Stimulated activated CD8-positive, alpha-beta memory T cell treated with anti-CD3 and anti-CD28 coated beads, Interleukin-15, amount 100 ng/mL, for 24 hours (primary cell): ENCODE data around the gene PLSCR3.
A peak's percentile ranks its signal among the peaks of the same experiment; 100 is the strongest.

Experiments
- DNase-seq: peaks from one replicate; pipeline ENCODE4 v3.0.0-alpha.2; 2020; ENCODE audit warnings: low read depth

Gene PLSCR3

DNA sequence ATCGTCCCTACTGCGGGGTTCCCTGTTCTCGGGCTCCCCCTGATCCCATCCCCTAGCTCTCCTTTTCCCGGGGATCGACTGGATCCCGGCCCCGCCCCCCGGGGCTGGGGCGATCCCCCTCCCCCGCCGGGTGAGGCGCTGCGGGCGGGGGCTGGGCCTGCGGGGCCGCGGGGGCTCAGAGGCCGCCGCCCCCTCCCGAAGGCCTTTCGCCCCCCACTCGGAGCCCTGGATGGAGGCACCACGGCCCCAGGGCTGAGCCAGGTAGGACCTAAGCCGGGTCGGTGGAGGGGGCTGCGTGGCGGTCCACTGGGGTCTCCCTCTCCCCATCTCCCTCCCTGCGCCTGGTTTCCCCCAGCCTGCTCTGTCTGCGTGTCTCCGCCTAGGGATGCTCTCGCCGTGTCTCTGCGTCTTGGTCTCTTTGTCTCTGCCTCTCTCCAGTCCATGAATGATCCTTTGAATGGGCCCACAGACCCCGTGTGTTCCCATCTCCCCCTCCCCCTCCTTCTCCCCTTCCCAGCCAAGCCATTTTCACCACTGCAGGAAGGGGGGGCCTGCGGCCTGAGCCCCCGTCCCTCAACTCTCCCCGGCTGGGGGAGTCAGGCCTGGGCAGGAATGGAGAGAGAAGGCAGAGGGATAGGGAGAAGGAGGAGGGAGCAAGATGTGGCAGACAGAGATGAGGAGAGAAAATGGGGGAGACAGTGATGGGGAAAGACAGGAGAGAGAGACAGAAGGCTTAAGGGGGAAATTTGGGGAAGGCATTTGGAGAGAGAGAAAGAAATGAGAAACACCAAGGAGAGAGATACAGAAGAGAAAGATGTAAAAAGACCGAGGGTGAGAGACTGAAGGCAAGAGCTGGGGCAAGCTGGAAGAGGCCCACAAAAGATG lies 11.3 kb upstream of the PLSCR3 start:
- DNase-seq: no peak

GRCh38 chr17:7404737-7405349 lies 10.5 kb upstream of the PLSCR3 start:
- DNase-seq: no peak

- peak; percentile 82 for DNase-seq
Measured at GRCh38 chr17:7403977-7404736, 9.8 kb upstream of the PLSCR3 start, which contains the start of gene TMEM256. Gene TMEM256 (minus strand): TSS chr17:7404097. CDS start chr17:7404084, 13 bp downstream.

DNA sequence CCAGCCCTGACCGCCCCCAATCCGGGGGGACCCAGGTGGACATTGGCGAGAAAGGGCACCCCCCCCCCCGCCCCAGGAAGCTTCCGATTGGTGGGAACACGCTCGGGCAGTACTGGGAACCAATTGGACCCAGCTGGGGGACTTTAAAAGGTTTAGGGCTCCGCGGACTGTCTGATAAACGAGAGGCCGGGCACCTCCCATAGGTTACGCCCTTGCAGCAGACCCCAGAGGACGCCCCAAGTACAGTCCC lies 9.3 kb upstream of the PLSCR3 start:
- DNase-seq: no peak

DNA sequence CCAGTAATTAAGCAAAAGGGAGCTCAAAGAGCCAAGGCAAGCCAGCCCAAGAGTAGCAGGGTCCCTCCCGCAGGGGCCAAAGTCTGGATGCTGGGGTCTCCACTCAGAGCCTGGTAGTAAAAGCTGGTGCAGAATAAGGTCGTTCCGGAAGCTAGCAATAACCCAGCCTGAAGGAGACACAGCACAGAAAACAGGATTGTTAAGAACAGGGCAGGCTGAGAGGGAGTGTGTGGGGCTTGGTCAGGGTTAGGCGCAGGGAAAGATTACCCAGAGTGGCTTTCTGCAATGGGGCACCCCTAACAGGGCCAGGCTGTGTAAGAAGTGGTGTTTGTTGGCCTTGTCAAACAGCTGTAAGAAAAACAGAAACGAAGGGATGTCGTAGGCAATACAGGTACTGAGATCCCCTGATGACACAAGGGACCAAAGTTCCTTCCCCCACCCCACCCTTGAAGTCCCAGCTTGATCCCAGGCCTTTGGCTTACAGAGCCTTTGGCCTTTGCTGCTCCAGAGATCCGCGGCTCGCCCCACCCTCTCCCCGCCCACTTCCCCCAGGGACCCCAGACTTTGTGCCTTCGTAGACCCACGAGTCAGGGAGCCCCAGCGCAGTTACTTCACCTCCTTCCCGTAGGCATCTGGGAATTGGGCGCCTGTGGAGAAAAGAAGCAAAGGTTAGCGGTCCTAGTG lies 8.9 kb upstream of the PLSCR3 start:
- DNase-seq: no peak

DNA sequence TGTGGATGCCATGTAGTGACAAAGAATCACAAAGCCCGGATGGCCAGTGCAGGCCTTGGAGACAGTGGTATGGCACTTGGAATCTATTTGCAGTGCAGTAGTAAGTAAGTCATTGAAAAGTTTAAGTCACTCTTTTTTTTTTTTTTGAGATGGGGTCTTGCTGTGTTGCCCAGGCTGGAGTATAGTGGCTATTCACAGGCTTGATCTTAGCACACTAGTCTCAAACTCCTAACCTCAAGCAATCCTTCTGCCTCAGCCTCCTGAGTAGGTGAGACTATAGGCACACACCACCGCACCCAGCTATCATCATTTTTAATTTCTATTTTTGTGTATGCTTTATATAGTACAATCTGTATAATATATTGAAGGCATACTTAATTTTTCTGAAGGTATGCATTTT lies 4.3 kb upstream of the PLSCR3 start:
- no peak for DNase-seq

GRCh38 chr17:7396147-7396546 lies 1.8 kb upstream of the PLSCR3 start:
- DNase-seq: no peak

GRCh38 chr17:7393613-7394451 lies 493 bp downstream of the PLSCR3 start:
- DNase-seq: no peak

- DNase-seq: no peak
Measured at GRCh38 chr17:7392696-7393612, 1.4 kb downstream of the PLSCR3 start.

GRCh38 chr17:7391307-7391706 lies 3.0 kb downstream of the PLSCR3 start:
- no peak for DNase-seq

DNA sequence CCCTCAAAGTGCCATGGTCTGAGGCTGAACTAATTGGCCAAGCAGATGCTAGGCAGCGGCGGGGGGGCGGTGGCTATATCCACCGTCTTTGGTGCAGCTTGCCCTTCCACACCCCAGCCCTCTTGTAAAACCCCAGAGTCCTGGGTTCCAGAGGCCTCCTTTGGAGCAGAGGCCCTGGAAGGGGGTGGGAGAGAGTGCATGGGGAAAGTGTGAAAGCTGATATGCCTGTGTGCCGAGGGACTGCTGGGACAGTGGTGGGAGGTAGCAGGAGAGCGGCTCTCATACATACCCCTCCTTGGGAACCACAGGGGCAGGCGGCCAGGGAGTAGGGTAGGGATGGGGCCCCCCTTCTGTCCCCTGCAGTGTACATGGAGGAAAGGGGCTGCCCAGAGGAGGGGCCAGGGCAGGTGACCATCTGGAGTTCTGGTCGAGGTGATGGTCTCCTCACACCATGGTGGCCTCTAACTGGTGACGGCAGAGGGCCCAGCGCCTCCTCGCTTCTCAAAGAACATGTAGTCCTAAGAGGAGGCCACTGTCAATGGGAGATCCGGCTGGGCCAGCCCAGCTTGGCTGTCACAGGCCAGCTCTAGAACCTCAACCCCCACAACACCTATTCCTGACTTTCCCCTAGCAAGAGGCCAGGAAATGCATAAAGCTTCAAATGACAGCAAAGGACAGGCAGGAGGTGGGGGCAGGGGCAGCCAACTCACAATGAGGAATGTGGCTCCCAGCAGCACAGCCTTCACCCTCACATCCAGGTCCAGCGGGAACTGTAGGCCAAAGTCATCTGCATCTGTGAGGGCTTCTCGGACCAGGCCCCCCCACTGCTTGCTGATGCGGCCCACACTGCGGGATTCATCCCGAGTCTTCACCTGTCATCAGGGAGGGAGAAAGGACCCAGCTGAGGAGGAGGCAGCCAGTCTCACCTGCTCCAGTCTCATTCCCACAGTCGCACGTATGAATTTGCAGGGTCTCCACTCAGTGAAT lies 4.1 kb downstream of the PLSCR3 start:
- no peak for DNase-seq

DNA sequence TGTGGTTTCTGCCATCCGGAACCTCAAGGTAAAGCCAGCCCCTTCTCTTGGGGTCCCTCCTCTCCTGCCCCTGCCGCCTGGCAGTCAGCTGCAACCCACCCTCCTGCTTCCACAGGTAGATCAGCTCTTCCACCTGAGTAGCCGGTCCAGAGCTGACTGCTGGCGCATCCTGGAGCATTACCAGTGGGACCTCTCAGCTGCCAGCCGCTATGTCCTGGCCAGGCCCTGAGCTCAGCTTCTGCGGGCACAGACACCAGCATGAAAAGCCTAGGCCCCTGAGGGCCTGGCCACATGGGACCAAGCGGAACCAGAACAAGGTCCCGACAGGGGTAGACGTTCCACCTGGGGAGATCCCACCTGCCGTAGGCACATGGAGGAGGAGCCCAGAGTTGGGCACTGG lies 5.5 kb downstream of the PLSCR3 start:
- DNase-seq: no peak

GRCh38 chr17:7384489-7385081 lies 9.7 kb downstream of the PLSCR3 start:
- DNase-seq: no peak

GRCh38 chr17:7383742-7384488 lies 10.4 kb downstream of the PLSCR3 start:
- DNase-seq: peak; percentile 42

- DNase-seq: no peak
Measured at GRCh38 chr17:7383371-7383741, 11.0 kb downstream of the PLSCR3 start.

GRCh38 chr17:7382901-7383300 lies 11.4 kb downstream of the PLSCR3 start:
- DNase-seq: no peak

DNA sequence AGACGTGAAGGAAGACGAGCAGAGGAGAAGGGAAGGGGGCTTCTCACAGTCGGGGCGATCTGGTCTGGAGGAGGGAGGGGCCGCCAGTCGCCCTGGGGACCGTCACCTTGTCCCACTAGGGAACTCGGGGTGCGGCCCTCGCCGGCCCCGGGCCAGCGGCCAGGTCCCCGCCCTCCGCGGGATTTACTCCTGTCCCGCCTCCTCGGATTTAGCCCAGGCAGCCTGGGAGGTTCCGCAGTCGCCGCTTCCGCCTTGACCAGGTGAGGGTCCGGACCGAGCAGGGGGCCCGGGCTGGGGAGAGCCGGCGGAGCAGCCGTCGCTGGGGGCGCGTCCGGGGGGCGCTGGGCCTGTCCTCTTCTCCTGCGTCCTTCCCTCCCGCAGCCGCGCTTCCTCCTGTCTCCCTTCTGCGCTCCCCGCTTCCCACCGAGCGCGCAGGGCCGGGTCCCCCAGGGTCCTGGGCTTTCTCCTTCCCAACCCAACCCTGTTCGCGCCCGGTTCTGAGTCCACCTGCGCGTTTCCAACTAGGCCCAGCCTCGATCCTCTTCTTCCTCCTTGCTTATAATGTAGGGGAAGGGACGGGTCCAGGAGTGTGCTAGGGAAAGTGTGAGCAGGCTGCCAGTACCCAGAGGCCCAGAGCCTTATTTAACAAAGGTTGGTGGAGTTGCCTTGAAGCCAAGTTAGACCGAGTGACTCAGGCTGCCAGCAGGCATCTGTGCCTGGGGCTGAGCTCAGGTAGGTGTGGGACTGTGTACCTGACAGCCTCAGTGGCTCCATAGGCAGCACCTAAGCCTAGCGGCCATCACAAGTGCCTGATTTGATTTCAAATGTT lies 13.3 kb downstream of the PLSCR3 start, which contains the start of gene TNK1:
Gene TNK1 (plus strand): TSS at position 235 of the 829 bp plus-strand sequence. CDS start 1,838 bp downstream, outside the sequence.
- no peak for DNase-seq
